ENCODE results near the gene PDE9A.

GRCh38 chr21:42695697-42696380 lies 42.4 kb downstream of the PDE9A start:
- TF ChIP-seq POLR2AphosphoS5 (IDR thresholded peaks at IDR 0.05; ENCODE audit: insufficient read depth, low read depth, low read length) (no peak), CTCF (IDR thresholded peaks at IDR 0.05; ENCODE audit: extremely low read depth in 1 of 2, insufficient read depth in 1 of 2, low read depth in 1 of 2, low read length in 2 of 2) (no peak), MYC (IDR thresholded peaks at IDR 0.05; ENCODE audit: low read depth, low read length) (no peak), POLR2A (IDR thresholded peaks at IDR 0.05; ENCODE audit: low read depth, low read length) (no peak), EZH2 (IDR thresholded peaks at IDR 0.05; ENCODE audit: borderline replicate concordance, low read depth, low read length, severe bottlenecking) (no peak), FOS (IDR thresholded peaks at IDR 0.05; ENCODE audit: borderline replicate concordance, insufficient read depth, low read length) (no peak), JUN (IDR thresholded peaks at IDR 0.05; ENCODE audit: borderline replicate concordance, insufficient read depth, insufficient read length, low read depth) (no peak)
- TF ChIP-seq, protein P1, sequence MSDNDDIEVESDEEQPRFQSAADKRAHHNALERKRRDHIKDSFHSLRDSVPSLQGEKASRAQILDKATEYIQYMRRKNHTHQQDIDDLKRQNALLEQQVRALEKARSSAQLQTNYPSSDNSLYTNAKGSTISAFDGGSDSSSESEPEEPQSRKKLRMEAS (IDR thresholded peaks at IDR 0.05; ENCODE audit: insufficient read depth, insufficient read length): no peak
